ENCODE measurements around the gene SUPV3L1.

Gene SUPV3L1

GRCh38 chr10:69202332-69202731, 22.3 kb downstream of the SUPV3L1 start:
- DNase-seq (ENCODE audit: low read depth), result no peak

GRCh38 chr10:69208761-69209160, 28.7 kb downstream of the SUPV3L1 start:
- no peak for DNase-seq (ENCODE audit: low read depth)

- DNase-seq (ENCODE audit: low read depth), result no peak
These were observed 29.9 kb downstream of the SUPV3L1 start for GRCh38 chr10:69209787-69210484.

GRCh38 chr10:69211104-69211503, 31.1 kb downstream of the SUPV3L1 start:
- no peak for DNase-seq (ENCODE audit: low read depth)

GRCh38 chr10:69211524-69211923, 31.5 kb downstream of the SUPV3L1 start:
- no peak for DNase-seq (ENCODE audit: low read depth)

- DNase-seq (ENCODE audit: low read depth), result no peak
These were observed 33.7 kb downstream of the SUPV3L1 start for GRCh38 chr10:69213591-69214311.

GRCh38 chr10:69214666-69215131, 34.7 kb downstream of the SUPV3L1 start:
- no peak for DNase-seq (ENCODE audit: low read depth)

GRCh38 chr10:69215405-69216171, 35.6 kb downstream of the SUPV3L1 start:
- no peak for DNase-seq (ENCODE audit: low read depth)

- no peak for DNase-seq (ENCODE audit: low read depth)
These were observed 36.6 kb downstream of the SUPV3L1 start for GRCh38 chr10:69216577-69217118.

- DNase-seq (ENCODE audit: low read depth), result no peak
These were observed 37.2 kb downstream of the SUPV3L1 start for GRCh38 chr10:69217119-69217754.

GRCh38 chr10:69218831-69219230, 38.8 kb downstream of the SUPV3L1 start:
- no peak for DNase-seq (ENCODE audit: low read depth)

- no peak for DNase-seq (ENCODE audit: low read depth)
These were observed 40.0 kb downstream of the SUPV3L1 start, which contains the start of gene HKDC1 for GRCh38 chr10:69220041-69220451. HKDC1 (plus strand) TSS chr10:69220332; CDS start chr10:69220436, 104 bp downstream.

GRCh38 chr10:69220507-69220906, 40.5 kb downstream of the SUPV3L1 start:
- DNase-seq (ENCODE audit: low read depth), result no peak

GRCh38 chr10:69222157-69223027, 42.4 kb downstream of the SUPV3L1 start:
- DNase-seq (ENCODE audit: low read depth), result peak; percentile 32

- DNase-seq (ENCODE audit: low read depth), result no peak
These were observed 43.0 kb downstream of the SUPV3L1 start for GRCh38 chr10:69223028-69223342.

- no peak for DNase-seq (ENCODE audit: low read depth)
These were observed 45.0 kb downstream of the SUPV3L1 start for GRCh38 chr10:69224862-69225657.

GRCh38 chr10:69225681-69226080, 45.6 kb downstream of the SUPV3L1 start:
- DNase-seq (ENCODE audit: low read depth), result no peak

- DNase-seq (ENCODE audit: low read depth), result no peak
These were observed 47.0 kb downstream of the SUPV3L1 start for GRCh38 chr10:69226919-69227450.

GRCh38 chr10:69228151-69228550, 48.1 kb downstream of the SUPV3L1 start:
- no peak for DNase-seq (ENCODE audit: low read depth)

GRCh38 chr10:69229616-69229916, 49.5 kb downstream of the SUPV3L1 start:
- no peak for DNase-seq (ENCODE audit: low read depth)
